H1 (cell line): ENCODE data around the gene CALCR. TPM values are rescaled to one million over a fixed set of nuclear protein-coding genes. Genes with fewer than 3 reads are reported as not detected.

ENCODE experiments used
- CTCF ChIA-PET: fragments of 300-600 bp; sonication (Branson Sonifier 250); formaldehyde crosslinking; loops from one replicate; lab custom pipeline; 2021; ENCODE audit not compliant: partially characterized antibody; lab: Charles Lee
- POLR2A ChIA-PET: fragments of 300-600 bp; sonication (Branson Sonifier 250); formaldehyde crosslinking; loops from one replicate; lab custom pipeline; 2021; ENCODE audit warnings: inconsistent platforms; ENCODE audit not compliant: partially characterized antibody; lab: Charles Lee
- DNase-seq, 2 experiments: peaks; one replicate each; pipeline versions ENCODE4 v3.0.0 to v3.0.0-alpha.2; 2010 to 2022; ENCODE audit warnings: low spot score in 2 of 2, low read depth in 1 of 2, mixed read lengths in 1 of 2
- FAIRE-seq: peaks from 2 replicates; lab custom pipeline; 2011; peaks lifted over from hg19 to GRCh38; lab: Jason Lieb, UNC
- H2AFZ ChIP-seq: 2 replicates; pipeline ENCODE4 v1.8.1; 2012; ENCODE audit warnings: low read length, inconsistent platforms
- H2AK5ac ChIP-seq: 2 replicates; pipeline ENCODE4 v1.6.1; 2013; ENCODE audit warnings: low read depth, low read length
- H2BK120ac ChIP-seq: replicated peaks from 2 replicates; pipeline ENCODE3; 2013; ENCODE audit warnings: low read depth, low read length, inconsistent platforms
- H2BK12ac ChIP-seq: 2 replicates; pipeline ENCODE4 v1.6.1; 2013; ENCODE audit warnings: low read depth, low read length
- H2BK15ac ChIP-seq: 2 replicates; pipeline ENCODE4 v1.6.1; 2013; ENCODE audit warnings: low read length
- H2BK20ac ChIP-seq: 2 replicates; pipeline ENCODE4 v1.6.1; 2013; ENCODE audit warnings: low read length
- H2BK5ac ChIP-seq: 2 replicates; pipeline ENCODE4 v1.6.1; 2013; ENCODE audit warnings: low read depth, low read length
- H3K14ac ChIP-seq: 2 replicates; pipeline ENCODE4 v1.6.1; 2013; ENCODE audit warnings: inconsistent platforms; ENCODE audit not compliant: insufficient read length
- H3K18ac ChIP-seq: 2 replicates; pipeline ENCODE4 v1.6.1; 2013; ENCODE audit warnings: low read length; ENCODE audit errors: extremely low read depth
- H3K23ac ChIP-seq: 2 replicates; pipeline ENCODE4 v1.6.1; 2013; ENCODE audit warnings: inconsistent platforms; ENCODE audit not compliant: insufficient read length
- H3K23me2 ChIP-seq: 2 replicates; pipeline ENCODE4 v1.6.1; 2013; ENCODE audit warnings: low read depth, low read length
- H3K27ac ChIP-seq: 2 replicates; pipeline ENCODE4 v1.6.1; 2011; ENCODE audit warnings: low read depth, low read length, inconsistent platforms
- H3K27me3 ChIP-seq, 4 experiments: replicated peaks in 1 of 4; 1 replicate in 1 of 4; 2 replicates in 3 of 4; pipeline versions ENCODE4 v1.6.1 to v1.8.1; 2011 to 2013; ENCODE audit warnings: low read length in 3 of 4, mild to moderate bottlenecking in 3 of 4, inconsistent platforms in 2 of 4, mixed read lengths in 2 of 4, moderate library complexity in 1 of 4; ENCODE audit not compliant: control insufficient read depth in 3 of 4, insufficient read depth in 3 of 4; ENCODE audit errors: extremely low read depth in 1 of 4
- H3K36me3 ChIP-seq, 4 experiments: 2 replicates each; pipeline versions ENCODE4 v1.6.1 to v1.8.1; 2011 to 2013; ENCODE audit warnings: mild to moderate bottlenecking in 4 of 4, low read length in 3 of 4, moderate library complexity in 2 of 4, control low read depth in 1 of 4, inconsistent platforms in 1 of 4; ENCODE audit not compliant: insufficient read depth in 4 of 4, control insufficient read depth in 2 of 4
- H3K4ac ChIP-seq: replicated peaks from 2 replicates; pipeline ENCODE3; 2013; ENCODE audit warnings: low read length, low read depth, mixed read lengths, inconsistent platforms; ENCODE audit not compliant: insufficient read length
- H3K4me1 ChIP-seq, 4 experiments: replicated peaks in 1 of 4; 1 replicate in 1 of 4; 2 replicates in 3 of 4; pipeline versions ENCODE4 v1.6.1 to v1.8.1; 2011 to 2013; ENCODE audit warnings: low read length in 3 of 4, inconsistent platforms in 2 of 4, mixed read lengths in 1 of 4; ENCODE audit not compliant: insufficient read depth in 4 of 4, control insufficient read depth in 3 of 4
- H3K4me2 ChIP-seq, 2 experiments: 2 replicates each; pipeline versions ENCODE4 v1.6.1 to v1.8.1; 2011 to 2013; ENCODE audit warnings: low read depth in 2 of 2, low read length in 2 of 2, control low read depth in 1 of 2, inconsistent platforms in 1 of 2, mild to moderate bottlenecking in 1 of 2; ENCODE audit not compliant: insufficient read depth in 1 of 2
- H3K4me3 ChIP-seq, 4 experiments: fragments of 200-600, 300-600 bp in 1 of 4; sonication (generic), shearing (Covaris generic), sonication (Bioruptor Twin) in 1 of 4; 2 replicates each; pipeline versions ENCODE4 v1.5.1 to v1.8.1; 2011 to 2016; ENCODE audit warnings: low read length in 4 of 4, low read depth in 3 of 4, control low read depth in 2 of 4, inconsistent platforms in 2 of 4, mild to moderate bottlenecking in 2 of 4, mixed read lengths in 1 of 4, moderate library complexity in 1 of 4; ENCODE audit not compliant: insufficient read depth in 2 of 4; ENCODE audit errors: extremely low read depth in 1 of 4
- H3K56ac ChIP-seq: replicated peaks from 2 replicates; pipeline ENCODE3; 2013; ENCODE audit warnings: low read depth, mild to moderate bottlenecking, mixed read lengths, low read length, inconsistent platforms; ENCODE audit not compliant: insufficient read length
- H3K79me1 ChIP-seq: 2 replicates; pipeline ENCODE4 v1.6.1; 2013; ENCODE audit warnings: low read depth, low read length, control low read depth
- H3K79me2 ChIP-seq, 2 experiments: 2 replicates each; pipeline versions ENCODE4 v1.6.1 to v1.8.1; 2012 to 2013; ENCODE audit warnings: low read length in 2 of 2, mild to moderate bottlenecking in 2 of 2, inconsistent platforms in 1 of 2; ENCODE audit not compliant: insufficient read depth in 2 of 2, control insufficient read depth in 1 of 2
- H3K9ac ChIP-seq, 4 experiments: replicated peaks in 1 of 4; 1 replicate in 1 of 4; 2 replicates in 3 of 4; pipeline versions ENCODE4 v1.6.1 to v1.8.1; 2011 to 2013; ENCODE audit warnings: low read depth in 3 of 4, low read length in 3 of 4, control low read depth in 2 of 4, mild to moderate bottlenecking in 2 of 4, moderate library complexity in 2 of 4, inconsistent platforms in 1 of 4; ENCODE audit errors: extremely low read depth in 1 of 4
- H3K9me3 ChIP-seq, 2 experiments: 2 replicates each; pipeline versions ENCODE4 v1.6.1 to v1.8.1; 2012 to 2013; ENCODE audit warnings: mild to moderate bottlenecking in 2 of 2, moderate library complexity in 2 of 2, control low read depth in 1 of 2, inconsistent platforms in 1 of 2, low read depth in 1 of 2, low read length in 1 of 2, mixed read lengths in 1 of 2; ENCODE audit not compliant: insufficient read depth in 2 of 2
- H4K20me1 ChIP-seq, 2 experiments: replicated peaks in 1 of 2; 2 replicates each; pipeline versions ENCODE3 to v1.8.1; 2011 to 2013; ENCODE audit warnings: inconsistent platforms in 2 of 2, low read length in 2 of 2, mild to moderate bottlenecking in 1 of 2; ENCODE audit not compliant: insufficient read depth in 2 of 2, control insufficient read depth in 1 of 2
- H4K5ac ChIP-seq: 2 replicates; pipeline ENCODE4 v1.6.1; 2013; ENCODE audit warnings: low read length, low read depth, mixed read lengths, inconsistent platforms; ENCODE audit not compliant: insufficient read length
- H4K8ac ChIP-seq: 2 replicates; pipeline ENCODE4 v1.8.0; 2013; ENCODE audit warnings: mild to moderate bottlenecking, moderate library complexity, low read length, inconsistent platforms; ENCODE audit not compliant: insufficient read depth; ENCODE audit errors: extremely low read depth
- H4K91ac ChIP-seq: replicated peaks from 2 replicates; pipeline ENCODE3; 2013; ENCODE audit warnings: low read length, mixed read lengths, inconsistent platforms; ENCODE audit not compliant: insufficient read length
- BRCA1 ChIP-seq: IDR thresholded peaks from 2 replicates; pipeline ENCODE4 v1.6.1; 2012; ENCODE audit warnings: low read depth, low read length, improper control_type of control experiment
- CBX8 ChIP-seq: fragments of 300-800, 300-1000 bp; sonication (generic); IDR thresholded peaks from 2 replicates; pipeline ENCODE4 v1.7.1; 2016; ENCODE audit warnings: low read depth, low read length, borderline replicate concordance
- GABPA ChIP-seq: IDR thresholded peaks from 2 replicates; pipeline ENCODE4 v1.6.1; 2011; ENCODE audit warnings: mild to moderate bottlenecking, low read length, moderate library complexity, borderline replicate concordance; ENCODE audit not compliant: insufficient read depth
- HDAC6 ChIP-seq: IDR thresholded peaks from one replicate; pipeline ENCODE4 v1.7.1; 2012; ENCODE audit warnings: low read depth, mild to moderate bottlenecking, inconsistent platforms, low read length, moderate library complexity
- JUN ChIP-seq: IDR thresholded peaks from 2 replicates; pipeline ENCODE4 v1.6.1; 2011; ENCODE audit warnings: low read depth, mild to moderate bottlenecking, improper control_type of control experiment, low read length
- RAD21 ChIP-seq, 2 experiments: IDR thresholded peaks in 1 of 2; conservative IDR thresholded peaks in 1 of 2; 2 replicates each; pipeline ENCODE4 v1.6.1; 2011; ENCODE audit warnings: low read depth in 2 of 2, low read length in 2 of 2, improper control_type of control experiment in 1 of 2, inconsistent platforms in 1 of 2, mild to moderate bottlenecking in 1 of 2, moderate library complexity in 1 of 2
- RNF2 ChIP-seq: fragments of 200-900, 300-1000 bp; sonication (generic); IDR thresholded peaks from 2 replicates; pipeline ENCODE4 v1.7.1; 2016; ENCODE audit warnings: borderline replicate concordance, low read depth, mild to moderate bottlenecking, antibody characterized with exemption, low read length; ENCODE audit not compliant: poor library complexity, severe bottlenecking; ENCODE audit errors: missing control alignments
- SP1 ChIP-seq: IDR thresholded peaks from 2 replicates; pipeline ENCODE4 v1.6.1; 2011; ENCODE audit warnings: low read depth, low read length
- USF2 ChIP-seq: IDR thresholded peaks from 2 replicates; pipeline ENCODE4 v1.6.1; 2011; ENCODE audit warnings: low read length, improper control_type of control experiment
- WGBS, 2 experiments: shearing (Covaris generic) in 1 of 2; methylation state at CpG; one replicate each; pipeline versions ENCODE4 v1.1.6 to v1.1.7; 2013 to 2015; ENCODE audit warnings: low lambda C conversion rate in 2 of 2, mixed read lengths in 2 of 2, inconsistent platforms in 1 of 2, low coverage in 1 of 2, missing lambda C conversion rate in 1 of 2; ENCODE audit not compliant: insufficient replicate concordance in 2 of 2, insufficient coverage in 1 of 2, insufficient read length in 1 of 2; ENCODE audit errors: extremely low coverage in 1 of 2, missing lambda C conversion rate in 1 of 2; 5-methylcytosine and 5-hydroxymethylcytosine counted together
- polyA plus RNA-seq, 7 experiments: library from polyadenylated mRNA; depleted of rRNA in 3 of 7; stranded (reverse) in 5 of 7; unstranded in 2 of 7; fragments of >200 nt in 5 of 7; fragments of 200-250 nt in 2 of 7; gene quantifications; 1 replicate in 5 of 7; 2 replicates in 1 of 7; 4 replicates in 1 of 7; pipeline versions ENCODE4 v1.2.1 to v1.2.3, GENCODE V29; 2011 to 2013; ENCODE audit warnings: missing spikeins in 2 of 7, mixed read lengths in 2 of 7
- total RNA-seq: library from RNA; stranded (reverse); fragmentation: NEBNext Ultra II Directional; extraction: Animal tissue kit (Norgen Biotek cat#: 25700); gene quantifications from 2 replicates; pipeline ENCODE4 v1.2.1, GENCODE V29; 2021

The CALCR gene
- total and polyA plus RNA-seq, 2 of the 8 experiments (the other 6 are each of a cell fraction or from before 2014, with no cell fraction given), result 1.0 to 3.6 TPM

GRCh38 chr7:93476491-93477344, 97.8 kb downstream of the CALCR start:
- Histone ChIP-seq H2BK12ac (peak overlapping the region; percentile 64; the same call in 1 of the 2 replicates), H3K23me2 (no peaks in the 10 kb centered on the region), H3K4me2 (peak overlapping the region; percentile 37 to 60), H2BK5ac (peak overlapping the region; percentile 45; the same call in 1 of the 2 replicates), H3K4ac (no peak overlapping the region), H4K5ac (peak overlapping the region; percentile 64), H2BK20ac (peak overlapping the region; percentile 23; the same call in 1 of the 2 replicates), H3K9ac (no peak overlapping the region; a peak in 1 of 7 replicates), H3K56ac (no peak overlapping the region), H3K14ac (no peak overlapping the region), H4K8ac (no peak overlapping the region), H3K27ac (peak overlapping the region; percentile 75; the same call in 1 of the 2 replicates), H3K27me3 (no peaks in the 10 kb centered on the region), H3K79me2 (no peaks in the 10 kb centered on the region), H3K9me3 (no peaks in the 10 kb centered on the region), H2AFZ (no peak overlapping the region), H3K36me3 (no peaks in the 10 kb centered on the region; a peak in 1 of 8 replicates), H2BK120ac (peak overlapping the region; percentile 88), H2AK5ac (no peak overlapping the region), H2BK15ac (no peak overlapping the region), H3K79me1 (no peaks in the 10 kb centered on the region), H4K20me1 (no peaks in the 10 kb centered on the region), H3K18ac (peak overlapping the region; percentile 64; the same call in 1 of the 2 replicates), H3K4me1 (peaks cover 0 to 18% (median 12%) of the 10 kb centered on the region in 4 experiments; a peak in 4 of 7 replicates), H3K4me3 (peak overlapping the region in 2 of 4 experiments; percentile 3 to 32; a peak in 1 of 8 replicates), H3K23ac (no peak overlapping the region), H4K91ac (no peak overlapping the region)
- DNase-seq (peak in 1 of 2 experiments; percentile 57), FAIRE-seq (peak; percentile 98)
- CTCF ChIA-PET, result interaction anchor here (0.6 to 1.9 kb wide), 8 partner anchors 11 to 630 kb away, joined by 3 to 5 read pairs (median 3); no protein-coding TSS in a partner anchor
- 43% methylated on average over 2 of the region's 2 CpGs; no CpG with 5 or more reads in 1 of the 2 experiments for WGBS, 2 experiments
- POLR2A ChIA-PET, result no interaction called here
- TF ChIP-seq JUN (no peak), CBX8 (no peak), RAD21 (IDR thresholded peaks at IDR 0.05 in 1 of 2, conservative IDR thresholded peaks at IDR 0.05 in 1 of 2; ENCODE audit: low read depth in 2 of 2, low read length in 2 of 2) (no peak), HDAC6 (no peak), SP1 (peak; percentile 85), BRCA1 (peak; percentile 16; the same call in 1 of the 2 replicates), RNF2 (no peak), GABPA (no peak), USF2 (no peak)
